ENCODE measurements around the gene KCNMB2.

The KCNMB2 gene

DNA sequence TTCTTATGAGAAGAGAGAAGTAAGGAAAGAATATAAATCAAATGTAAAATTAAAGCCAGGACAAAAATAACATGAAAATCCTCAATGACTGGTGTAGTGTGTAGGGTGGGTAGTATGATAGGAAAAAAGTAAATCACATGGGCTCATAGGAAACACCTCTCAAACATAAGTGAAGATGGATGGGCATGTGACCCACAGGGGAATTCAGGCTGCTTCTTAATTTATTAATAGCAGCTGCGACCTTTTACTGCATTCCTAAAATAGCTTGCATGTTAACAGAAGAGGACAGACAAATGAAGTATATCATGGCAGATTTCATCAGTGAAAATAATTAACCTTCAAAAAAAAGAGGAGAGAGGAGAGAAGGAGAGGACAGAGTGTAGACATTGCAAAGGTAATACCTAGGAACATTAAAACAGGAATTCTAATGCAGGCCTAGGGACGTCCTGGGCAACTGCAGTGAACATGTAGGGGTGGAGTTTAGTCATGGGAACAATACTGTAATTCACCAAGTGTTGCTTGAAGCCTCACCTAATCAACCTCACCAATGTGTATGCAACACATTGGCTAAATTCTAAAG, 132.9 kb downstream of the KCNMB2 start:
- TF ChIP-seq, protein P1, sequence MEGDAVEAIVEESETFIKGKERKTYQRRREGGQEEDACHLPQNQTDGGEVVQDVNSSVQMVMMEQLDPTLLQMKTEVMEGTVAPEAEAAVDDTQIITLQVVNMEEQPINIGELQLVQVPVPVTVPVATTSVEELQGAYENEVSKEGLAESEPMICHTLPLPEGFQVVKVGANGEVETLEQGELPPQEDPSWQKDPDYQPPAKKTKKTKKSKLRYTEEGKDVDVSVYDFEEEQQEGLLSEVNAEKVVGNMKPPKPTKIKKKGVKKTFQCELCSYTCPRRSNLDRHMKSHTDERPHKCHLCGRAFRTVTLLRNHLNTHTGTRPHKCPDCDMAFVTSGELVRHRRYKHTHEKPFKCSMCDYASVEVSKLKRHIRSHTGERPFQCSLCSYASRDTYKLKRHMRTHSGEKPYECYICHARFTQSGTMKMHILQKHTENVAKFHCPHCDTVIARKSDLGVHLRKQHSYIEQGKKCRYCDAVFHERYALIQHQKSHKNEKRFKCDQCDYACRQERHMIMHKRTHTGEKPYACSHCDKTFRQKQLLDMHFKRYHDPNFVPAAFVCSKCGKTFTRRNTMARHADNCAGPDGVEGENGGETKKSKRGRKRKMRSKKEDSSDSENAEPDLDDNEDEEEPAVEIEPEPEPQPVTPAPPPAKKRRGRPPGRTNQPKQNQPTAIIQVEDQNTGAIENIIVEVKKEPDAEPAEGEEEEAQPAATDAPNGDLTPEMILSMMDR (IDR thresholded peaks at IDR 0.05; ENCODE audit: low read depth, low read length, missing control alignments), result no peak
- H3K4me3 ChIP-seq (replicated peaks; ENCODE audit: low read depth, low read length), result no peak overlapping the region
- no peak for DNase-seq (ENCODE audit: extremely low read depth, low read depth)

DNA sequence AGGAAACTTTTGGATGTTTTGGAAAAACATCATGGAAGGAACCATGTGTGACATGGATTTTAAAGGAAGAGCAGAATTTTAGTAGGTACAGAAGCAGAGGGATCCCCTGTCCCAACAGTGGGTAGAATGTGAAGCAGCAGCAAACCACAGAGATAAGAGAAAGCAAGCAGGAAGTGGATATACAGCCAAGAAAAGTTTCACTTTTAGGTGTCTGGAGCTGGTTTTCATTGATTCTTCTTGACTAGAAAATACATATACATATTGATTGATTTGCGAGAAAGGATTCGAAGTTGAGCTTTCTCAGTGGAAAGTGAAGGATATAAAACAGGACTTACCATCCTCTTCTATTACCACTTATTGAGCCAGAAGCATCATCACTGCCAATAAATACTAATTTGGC, 133.5 kb downstream of the KCNMB2 start:
- TF ChIP-seq, protein P1 (IDR thresholded peaks at IDR 0.05; ENCODE audit: low read depth, low read length, missing control alignments), result no peak
- DNase-seq (ENCODE audit: extremely low read depth, low read depth), result no peak
- no peak overlapping the region for H3K4me3 ChIP-seq (replicated peaks; ENCODE audit: low read depth, low read length)

DNA sequence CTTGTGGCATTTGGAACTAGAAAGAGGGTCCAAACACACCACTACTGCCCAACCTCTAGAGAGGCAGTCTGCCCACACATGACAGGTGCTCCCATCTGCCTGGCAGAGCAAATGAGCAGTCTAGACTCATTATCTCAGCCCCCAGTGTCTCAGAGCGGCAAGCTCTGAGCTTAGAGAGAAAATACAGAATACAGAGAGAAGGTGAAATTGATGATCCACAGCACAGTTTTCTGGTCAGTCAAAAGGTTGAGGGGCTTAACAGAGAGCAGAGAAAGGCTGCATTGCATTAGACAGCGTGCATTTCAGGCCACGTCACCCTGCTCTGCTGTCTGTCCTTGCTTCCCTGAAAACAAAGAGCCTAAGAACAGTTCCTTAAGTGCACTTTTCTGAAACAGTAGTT, 135.1 kb downstream of the KCNMB2 start:
- no peak for DNase-seq (ENCODE audit: extremely low read depth, low read depth)
- TF ChIP-seq, protein P1 (IDR thresholded peaks at IDR 0.05; ENCODE audit: low read depth, low read length, missing control alignments), result no peak
- no peak overlapping the region for H3K4me3 ChIP-seq (replicated peaks; ENCODE audit: low read depth, low read length)

DNA sequence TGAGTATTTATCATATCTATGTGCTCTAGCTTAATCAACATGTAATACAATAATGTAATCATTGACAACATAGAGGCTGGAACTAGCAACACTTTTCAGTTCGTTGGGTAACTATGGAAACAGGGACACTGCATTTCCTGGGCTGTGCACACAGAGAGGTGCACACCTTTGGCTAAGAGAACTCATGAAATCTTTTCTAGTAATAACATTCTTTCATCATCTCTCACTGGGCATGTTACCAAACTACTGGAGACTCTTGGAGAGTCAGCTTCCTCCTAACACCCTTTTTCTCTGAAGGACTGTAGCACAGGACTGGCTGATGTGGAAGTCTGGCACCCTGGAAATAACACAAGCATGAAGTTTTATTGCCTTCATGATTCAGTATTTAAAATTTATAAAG, 135.6 kb downstream of the KCNMB2 start:
- no peak overlapping the region for H3K4me3 ChIP-seq (replicated peaks; ENCODE audit: low read depth, low read length)
- peak; percentile 40 for DNase-seq (ENCODE audit: extremely low read depth, low read depth)
- TF ChIP-seq, protein P1 (IDR thresholded peaks at IDR 0.05; ENCODE audit: low read depth, low read length, missing control alignments), result no peak

DNA sequence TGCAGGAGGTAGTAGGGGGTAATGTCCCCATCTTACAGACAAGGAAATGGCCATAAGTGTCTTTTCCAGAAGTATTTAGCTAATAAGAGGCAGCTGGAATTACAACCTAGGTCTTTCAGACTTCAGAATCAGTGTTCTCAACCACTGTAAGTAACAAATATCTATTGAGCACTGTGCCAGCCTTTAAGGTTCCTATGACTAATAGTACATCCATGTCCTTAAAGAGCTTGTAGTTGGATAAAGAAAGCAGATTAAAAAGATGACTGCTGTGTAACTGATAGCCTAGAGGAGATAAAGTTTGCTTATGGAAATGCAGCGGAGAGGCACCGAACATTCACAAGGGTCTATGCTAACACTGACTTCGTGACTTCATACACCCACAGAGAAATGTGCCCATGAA, 136.0 kb downstream of the KCNMB2 start:
- TF ChIP-seq, protein P1 (IDR thresholded peaks at IDR 0.05; ENCODE audit: low read depth, low read length, missing control alignments), result no peak
- H3K4me3 ChIP-seq (replicated peaks; ENCODE audit: low read depth, low read length), result no peak overlapping the region
- no peak for DNase-seq (ENCODE audit: extremely low read depth, low read depth)

DNA sequence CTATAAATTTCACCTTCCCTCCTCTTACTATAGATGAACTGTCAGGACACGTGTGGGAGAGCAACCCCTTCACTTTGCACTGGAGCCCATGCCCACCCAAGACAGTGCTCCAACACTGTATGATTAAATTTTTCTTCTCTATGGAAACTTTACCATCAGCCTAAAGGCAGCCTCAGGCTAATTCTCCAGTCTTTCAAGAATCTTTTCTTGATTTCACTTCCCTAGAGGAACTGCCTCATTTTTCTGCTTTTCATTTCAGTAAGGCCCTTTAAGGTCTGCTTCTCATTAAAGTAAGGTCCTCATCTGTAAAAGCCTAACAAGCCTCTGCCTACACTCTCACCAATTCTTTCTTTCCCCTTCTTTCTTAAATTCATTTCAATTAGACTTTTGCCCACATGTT, 137.3 kb downstream of the KCNMB2 start:
- DNase-seq (ENCODE audit: extremely low read depth, low read depth), result no peak
- H3K4me3 ChIP-seq (replicated peaks; ENCODE audit: low read depth, low read length), result no peak overlapping the region
- TF ChIP-seq, protein P1 (IDR thresholded peaks at IDR 0.05; ENCODE audit: low read depth, low read length, missing control alignments), result no peak

DNA sequence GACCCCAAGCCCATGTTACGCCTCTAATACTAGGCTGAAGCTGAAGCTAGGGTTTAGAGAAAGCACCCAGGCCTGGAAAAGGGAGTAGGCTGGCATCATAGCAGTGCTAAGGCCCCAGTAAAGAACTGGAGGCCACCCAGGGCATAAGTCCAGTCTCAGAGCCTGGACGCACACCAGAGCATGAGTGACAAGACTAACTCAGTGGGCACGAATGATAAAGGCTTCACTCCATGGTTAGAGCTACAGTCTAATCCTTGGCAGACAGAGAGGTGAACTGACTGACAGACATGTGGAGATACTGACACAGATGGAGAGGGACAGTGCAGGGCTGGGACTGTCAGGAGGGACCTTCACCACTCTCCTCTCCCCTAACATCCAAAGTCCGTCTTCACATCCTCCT, 139.8 kb downstream of the KCNMB2 start:
- no peak overlapping the region for H3K4me3 ChIP-seq (replicated peaks; ENCODE audit: low read depth, low read length)
- DNase-seq (ENCODE audit: extremely low read depth, low read depth), result no peak
- TF ChIP-seq, protein P1 (IDR thresholded peaks at IDR 0.05; ENCODE audit: low read depth, low read length, missing control alignments), result no peak
